Activated CD8-positive, alpha-beta memory T cell treated with anti-CD3 and anti-CD28 coated beads for 24 hours (primary cell): ENCODE measurements around the gene LTBP2.

Experiments
- DNase-seq: peaks from one replicate; pipeline ENCODE4 v3.0.0-alpha.2; 2020

The LTBP2 gene

DNA sequence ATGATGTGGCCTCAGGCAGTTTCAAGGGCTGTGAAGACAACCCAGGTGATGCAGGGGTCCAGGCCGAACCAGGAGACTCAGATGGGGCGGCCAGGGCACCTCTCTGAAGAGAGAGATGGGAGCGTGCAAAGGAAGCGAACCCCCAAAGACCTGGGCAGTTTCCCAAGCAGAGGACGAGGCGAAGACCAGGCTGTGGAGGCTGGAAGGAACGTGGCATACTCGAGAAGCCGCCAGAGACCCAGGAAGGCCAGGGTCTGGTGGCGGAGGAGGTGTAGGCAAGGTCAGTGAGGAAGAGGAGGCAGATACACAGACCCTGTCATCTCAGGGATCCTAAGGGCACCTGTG is 24.7 kb downstream of the LTBP2 start:
- no peak for DNase-seq

DNA sequence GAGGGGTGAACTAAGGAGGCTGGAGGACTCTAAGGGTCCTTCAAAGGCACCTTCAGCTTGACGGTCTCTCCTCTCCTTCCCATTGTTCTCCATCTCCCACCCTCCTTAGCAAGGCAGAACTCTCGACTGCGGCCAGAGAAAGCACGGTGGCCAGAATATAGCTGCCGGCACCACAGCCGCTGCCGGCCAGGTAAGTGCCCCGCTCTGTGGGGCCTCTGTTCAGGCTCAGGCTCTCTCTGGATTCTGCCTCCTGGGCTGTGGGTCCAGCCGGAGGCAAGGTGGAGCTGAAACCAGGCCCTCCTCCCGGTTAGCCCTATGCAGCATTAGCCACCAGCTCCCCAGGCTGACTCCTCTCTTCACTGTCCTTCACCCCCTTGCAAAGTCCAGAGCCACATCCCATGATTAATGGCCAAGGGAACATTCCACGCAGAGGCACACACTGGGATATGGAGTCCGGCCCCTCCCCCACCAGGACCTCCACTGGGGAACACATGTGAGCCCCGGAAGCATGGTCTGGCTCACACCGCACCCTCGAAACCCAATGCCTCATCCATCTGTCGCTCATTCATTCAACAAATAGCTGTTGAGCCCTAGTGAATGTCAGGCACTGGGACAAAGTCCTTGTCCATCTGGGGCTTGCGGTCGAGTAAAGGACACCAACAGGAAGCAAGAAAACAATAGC is 25.2 kb downstream of the LTBP2 start:
- no peak for DNase-seq

DNA sequence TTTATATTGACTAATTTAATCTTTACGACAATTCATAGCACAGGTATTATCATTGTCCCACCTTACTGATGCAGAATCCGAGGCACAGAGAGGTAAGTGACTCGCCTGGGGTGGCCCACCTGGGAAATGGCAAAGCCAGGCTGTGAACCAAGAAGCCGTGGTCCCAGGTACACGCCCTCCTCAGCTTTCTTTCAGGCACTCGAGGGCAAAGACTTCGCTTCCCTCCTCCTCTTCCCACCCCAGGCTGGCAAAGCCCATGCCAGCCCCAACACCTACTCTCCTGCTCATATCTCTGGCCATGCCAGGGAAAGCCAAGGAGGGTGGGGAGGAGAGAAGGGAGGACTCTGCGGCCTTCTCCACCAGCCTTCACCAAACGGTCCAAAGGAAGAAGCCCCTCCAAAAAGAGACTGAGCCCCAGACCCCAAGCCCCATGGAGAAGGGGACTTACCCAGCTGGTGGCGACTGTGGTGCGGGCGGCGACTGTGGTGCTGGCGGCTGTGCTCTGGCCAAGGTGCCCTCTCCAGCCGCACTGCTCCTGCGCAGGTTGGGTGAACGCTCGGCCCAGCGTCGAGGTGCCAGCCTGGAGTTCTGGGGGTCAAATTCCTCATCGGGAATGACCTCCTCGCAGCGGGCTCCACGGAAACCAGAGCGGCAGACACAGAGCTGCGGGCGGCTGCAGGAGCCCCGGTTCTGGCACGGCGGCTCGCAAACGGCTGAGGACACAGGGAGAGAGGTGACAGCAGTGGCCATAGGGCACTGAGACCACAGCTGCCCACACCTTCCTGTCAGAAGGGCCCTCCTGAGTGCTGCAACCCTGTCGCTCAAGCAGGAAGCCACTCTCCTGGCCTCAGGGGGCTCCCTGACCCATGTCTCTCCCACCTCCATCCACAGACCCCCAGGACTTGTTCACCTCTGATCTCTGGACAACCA is 26.4 kb downstream of the LTBP2 start:
- DNase-seq, result no peak

DNA sequence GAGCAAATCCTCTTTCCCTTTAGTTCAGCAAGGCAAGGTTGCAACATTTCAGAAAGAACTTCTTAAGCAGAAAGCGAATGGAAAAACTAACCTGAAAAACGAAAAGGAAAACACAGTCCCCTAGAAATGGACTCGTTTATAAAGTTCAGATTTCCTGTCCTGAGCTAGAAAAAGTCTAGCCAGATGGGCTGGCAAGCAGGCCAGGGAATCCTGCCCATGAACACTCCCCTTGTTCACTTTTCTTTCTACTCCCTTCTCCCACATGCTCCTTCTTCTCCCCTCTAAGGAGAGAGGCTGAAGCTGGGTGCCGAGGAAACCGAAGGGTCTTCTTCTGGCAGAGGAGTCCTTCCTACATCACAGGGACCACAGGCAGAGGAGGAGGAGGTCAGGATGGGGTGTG is 27.1 kb downstream of the LTBP2 start:
- DNase-seq, result no peak

DNA sequence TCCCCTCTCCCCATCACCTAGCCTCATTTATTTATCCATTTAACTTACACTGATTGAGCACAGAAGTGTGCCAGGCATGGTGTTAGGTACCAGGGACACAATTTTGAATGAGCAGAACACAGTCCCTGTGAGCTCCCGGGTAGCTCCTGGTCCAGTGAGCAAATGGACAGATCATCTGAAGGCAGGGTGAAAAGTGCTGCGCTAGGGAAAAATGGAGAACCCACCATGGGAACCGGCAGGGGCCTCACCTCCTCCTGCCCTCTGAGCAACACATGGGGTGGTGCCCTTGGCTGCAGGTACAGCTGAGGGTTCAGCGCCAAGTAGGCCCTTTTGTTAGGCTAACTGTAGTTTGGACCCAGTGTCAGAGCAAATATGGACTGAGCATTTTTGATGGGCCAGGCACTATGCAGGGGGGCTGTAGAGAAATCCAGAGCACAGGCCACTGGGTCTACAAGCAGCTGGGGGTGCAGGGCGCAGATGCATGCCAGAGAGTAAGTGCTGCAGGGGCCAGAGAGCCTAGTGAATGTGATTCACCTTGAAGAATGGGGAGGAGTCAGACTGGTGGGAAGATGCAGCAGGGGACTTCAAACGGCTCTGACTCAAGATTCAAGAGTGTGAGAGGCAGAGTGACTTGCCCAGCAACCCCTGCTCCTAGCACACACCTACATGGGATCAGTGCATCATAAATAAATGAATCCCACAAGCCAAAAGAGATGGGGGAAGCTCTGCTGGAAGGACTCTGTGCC is 28.2 kb downstream of the LTBP2 start:
- no peak for DNase-seq

DNA sequence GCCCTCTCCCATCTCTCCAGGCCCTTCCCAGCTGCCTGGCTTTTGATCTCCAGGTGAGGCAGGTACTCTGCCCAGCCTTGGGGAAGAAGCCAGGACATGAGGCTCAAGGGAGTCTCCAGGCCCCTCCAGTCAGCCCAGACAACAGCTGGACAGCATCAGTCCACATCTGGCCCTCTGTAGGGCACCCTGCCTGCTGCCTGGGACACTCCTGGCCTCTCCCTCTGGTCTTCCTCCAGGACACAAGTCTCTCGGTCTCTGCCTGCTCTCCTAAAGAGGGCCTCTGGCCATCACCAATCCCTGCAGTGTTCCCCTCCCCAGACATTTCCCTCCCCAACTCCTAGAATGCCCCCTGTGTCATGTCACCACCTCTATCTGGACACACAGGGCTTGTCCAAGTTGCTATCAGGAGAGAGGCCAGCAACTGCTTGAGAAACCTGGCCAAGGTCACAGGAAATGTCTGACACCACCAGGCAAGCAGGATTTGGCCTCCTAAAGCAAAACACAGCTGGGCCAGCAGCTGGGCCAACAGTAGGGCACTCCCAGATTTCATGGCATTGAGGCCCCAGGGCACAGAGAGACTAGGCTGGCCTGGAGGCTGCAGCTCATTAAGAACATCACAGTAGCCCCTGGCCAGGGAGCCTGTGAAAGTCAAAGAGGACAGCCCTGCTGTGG is 29.0 kb downstream of the LTBP2 start:
- DNase-seq, result no peak

DNA sequence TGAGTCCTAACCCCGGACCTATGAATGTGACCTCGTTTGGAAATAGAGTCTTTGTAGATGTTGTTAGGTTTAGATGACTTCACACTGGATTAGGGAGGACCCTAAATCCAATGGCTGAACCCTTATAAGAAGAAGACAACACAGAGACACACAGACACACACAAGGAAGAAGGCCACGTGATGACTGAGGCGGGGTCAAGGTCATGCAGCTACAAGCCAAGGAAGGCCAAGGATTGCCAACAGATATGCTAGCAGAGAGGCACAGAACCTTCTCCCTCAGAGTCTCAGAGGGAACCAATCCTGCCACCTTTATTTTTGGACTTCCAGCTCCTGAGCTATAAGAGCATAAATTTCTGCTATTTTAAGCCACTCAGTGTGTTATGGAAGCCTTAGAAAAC is 31.8 kb downstream of the LTBP2 start:
- DNase-seq, result no peak

DNA sequence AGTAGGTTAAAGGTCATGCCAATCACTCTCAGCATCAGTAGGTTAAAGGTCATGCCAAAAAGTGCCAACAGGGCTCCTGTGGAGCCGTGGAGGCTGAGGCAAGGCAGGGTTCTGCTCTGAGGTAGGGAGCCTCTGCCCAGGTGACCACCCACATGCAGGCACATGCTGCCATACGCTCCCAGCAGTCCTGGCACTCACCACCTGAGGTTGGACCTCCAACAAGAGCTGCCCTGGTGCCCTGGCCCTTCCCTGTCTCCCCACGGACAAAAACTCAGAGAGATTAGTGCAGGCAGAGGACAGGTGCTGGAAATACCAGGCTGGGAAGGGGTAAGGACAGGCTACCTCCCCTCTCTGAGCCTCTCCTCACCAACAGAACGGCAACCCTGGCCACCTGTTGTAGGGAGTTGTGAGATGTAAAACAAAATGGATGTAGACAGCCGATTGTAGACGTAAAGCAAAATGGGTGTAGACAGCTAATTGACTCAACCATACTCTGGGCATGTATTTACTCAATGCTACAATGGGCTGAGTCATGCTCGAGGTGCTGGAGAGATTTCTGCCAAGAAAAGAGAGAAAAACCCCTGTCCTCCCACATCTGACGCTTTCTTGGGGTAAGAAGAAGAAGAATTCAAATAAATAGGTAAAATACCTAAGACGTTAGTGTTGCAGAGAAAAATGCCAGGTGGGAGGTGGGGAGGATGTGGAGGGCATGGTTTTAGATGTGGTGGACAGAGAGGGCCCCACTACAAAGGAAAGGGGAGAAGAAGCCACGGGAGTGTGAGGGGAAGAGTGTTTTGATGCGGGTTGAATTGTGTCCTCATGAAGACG is 32.4 kb downstream of the LTBP2 start:
- DNase-seq, result no peak

DNA sequence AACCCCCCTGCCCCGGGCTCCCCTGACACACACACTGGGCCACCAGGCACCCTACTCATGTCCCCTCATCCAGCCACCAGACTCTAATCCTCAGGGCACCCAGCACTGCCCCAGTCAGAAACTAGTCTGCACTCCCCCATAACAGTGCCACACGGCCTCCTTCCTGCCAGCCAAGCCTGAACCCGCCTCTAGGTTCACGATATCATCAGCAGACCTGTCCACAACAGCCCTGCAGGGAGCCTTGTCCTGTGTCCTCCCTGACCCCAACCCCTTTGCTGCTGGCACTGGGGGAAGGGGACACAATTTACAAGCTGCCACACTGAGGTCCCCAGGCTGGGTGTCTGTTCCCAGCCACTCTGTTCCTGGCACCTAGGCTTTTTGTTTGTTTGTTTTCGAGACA is 33.6 kb downstream of the LTBP2 start:
- DNase-seq, result no peak

DNA sequence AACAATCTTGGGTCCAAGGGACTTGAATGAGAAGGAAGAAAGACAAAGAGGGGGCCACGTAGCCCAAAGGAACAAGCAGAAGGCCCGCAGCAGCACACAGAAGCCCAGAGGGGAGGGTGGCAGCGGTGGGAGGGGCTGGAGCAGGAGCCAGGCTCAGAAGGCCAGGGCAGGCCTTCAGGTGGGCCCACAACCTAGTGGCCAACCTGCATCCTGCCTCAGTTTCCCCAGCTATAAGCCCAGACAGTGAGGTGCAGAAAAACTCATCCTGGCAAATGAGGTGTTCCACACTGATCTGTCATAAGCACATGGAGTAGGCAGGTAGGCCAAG is 34.1 kb downstream of the LTBP2 start:
- no peak for DNase-seq

DNA sequence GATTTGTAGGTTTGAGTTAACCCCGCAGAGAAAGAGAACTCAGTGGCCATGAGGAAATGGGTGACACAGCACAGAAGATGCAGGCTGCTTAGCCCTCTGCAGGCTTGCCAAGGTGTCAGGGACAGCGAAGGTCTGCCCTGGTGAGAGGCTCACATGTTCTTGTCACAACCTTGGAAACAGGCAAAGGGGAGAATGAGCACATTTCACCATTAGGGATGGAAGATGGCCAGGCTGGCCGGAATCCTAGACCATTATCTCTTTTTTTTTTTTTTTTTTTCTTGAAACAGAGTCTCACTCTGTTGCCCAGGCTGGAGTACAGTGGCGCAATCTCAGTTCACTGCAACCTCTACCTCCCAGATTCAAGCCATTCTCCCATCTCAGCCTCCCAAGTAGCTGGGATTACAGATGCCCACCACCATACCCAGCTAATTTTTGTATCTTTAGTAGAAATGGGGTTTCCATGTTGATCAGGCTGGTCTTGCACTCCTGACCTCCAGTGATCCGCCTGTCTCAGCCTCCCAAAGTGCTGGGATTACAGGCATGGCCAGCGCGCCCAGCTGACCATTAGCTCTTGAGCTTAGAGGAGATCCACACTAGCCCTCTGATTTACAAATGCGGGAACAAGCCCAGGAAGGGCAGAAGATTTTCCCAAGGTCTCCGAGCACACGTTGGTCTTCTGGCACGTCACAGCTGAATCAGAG is 34.6 kb downstream of the LTBP2 start:
- no peak for DNase-seq

DNA sequence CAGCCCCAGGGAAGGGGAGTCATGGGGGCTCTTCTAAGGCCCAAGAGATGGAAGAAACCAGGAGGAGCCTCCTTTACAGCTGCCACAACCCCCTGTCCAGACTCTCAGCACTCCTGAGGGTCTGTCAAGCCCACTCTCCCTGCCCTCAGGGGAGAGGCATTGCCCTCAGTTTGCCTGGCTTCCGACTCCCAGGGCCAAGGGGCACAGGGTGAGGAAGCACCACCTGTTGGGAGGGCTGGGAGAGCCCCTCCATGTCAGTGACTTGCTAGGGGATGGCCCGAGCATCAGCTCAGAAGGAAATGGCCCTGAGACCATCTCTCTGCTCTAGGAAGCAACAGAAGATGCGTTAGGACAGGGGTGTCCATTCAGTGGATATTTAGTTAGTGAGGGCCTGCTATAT is 36.1 kb downstream of the LTBP2 start:
- DNase-seq, result no peak

DNA sequence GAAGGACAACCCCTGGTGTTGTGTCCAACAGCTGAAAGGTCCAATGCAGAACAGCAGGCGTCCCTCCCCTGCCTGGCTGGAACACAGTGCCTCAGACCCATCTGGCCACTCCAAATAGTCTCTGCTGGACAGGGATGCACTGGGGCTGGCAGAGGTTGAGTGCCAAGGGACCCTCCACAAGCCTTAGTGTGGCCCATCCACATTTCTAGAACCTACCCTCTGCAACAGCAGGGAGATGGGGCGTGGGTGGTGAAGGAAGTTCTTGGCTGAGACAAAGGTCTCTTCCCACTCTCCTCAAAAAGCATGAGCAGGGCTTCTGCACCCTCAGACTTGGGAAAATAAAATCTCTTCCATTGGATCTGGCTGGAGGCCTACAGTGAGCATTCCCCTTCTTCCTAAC is 36.5 kb downstream of the LTBP2 start:
- no peak for DNase-seq

DNA sequence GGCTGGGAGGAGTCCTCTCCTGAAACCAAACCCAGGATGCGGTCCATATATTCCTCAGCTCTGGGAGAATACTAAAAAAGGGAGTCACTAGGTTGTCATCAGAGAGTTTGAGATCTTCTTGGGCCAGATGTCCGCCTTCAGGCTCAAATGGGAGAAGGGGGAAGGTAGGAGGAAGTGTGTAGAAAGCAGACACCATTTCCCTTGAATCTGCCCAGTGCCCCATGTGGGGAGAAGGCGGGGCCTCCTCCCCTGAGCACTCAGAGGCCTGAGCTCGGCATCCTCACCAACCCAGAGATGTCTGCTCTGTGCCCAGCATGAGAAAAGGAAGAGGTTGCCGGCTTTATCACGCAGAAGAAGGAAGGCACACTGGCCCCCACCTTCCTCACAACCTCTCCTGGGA is 37.3 kb downstream of the LTBP2 start:
- DNase-seq, result no peak

DNA sequence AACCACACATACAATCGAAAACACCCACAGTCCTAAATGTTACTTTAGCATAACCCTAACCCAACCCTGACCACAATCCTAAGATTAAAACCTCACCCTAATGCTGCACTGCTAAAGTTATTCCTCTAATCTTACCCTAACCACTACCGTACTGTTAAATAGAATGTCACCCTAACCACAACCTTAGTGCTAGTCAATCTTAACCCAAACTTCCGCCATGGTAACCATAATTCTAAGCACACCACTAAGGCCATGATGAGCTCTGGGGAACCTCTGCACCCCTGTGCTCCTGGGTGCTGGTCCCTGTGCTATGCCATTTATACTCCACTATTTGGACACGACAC is 38.0 kb downstream of the LTBP2 start:
- no peak for DNase-seq

DNA sequence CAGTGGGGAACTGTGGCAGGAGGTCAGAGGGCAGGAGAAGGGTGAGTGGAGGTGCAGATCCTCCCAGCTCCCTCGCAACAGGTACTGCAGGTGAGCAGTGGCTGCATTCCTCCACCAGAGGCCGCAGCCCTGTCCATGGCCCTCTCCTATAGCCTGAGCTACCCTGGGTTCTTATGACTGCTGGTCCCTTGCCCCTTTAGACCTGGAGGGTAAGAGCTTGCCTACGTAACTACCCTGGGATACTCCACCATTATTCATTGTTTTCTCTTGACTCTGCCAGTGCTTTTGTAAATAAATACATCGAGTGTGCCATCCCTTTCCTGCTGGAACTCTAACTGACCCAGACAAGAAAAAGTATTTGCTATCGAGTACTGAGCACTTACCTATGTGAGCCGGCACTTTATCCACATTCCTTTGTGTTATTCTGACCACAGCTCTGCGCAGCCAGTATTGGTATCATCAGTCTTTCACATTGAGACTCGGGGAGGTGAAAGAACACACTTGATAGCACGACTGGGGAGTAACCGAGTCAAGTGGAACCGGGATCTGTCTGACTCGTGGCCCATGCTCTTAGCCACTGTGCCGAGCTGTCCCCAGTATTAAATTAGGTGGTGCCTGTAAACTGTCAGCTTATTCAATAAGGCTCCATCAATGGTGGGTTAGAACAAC is 38.5 kb downstream of the LTBP2 start:
- no peak for DNase-seq

DNA sequence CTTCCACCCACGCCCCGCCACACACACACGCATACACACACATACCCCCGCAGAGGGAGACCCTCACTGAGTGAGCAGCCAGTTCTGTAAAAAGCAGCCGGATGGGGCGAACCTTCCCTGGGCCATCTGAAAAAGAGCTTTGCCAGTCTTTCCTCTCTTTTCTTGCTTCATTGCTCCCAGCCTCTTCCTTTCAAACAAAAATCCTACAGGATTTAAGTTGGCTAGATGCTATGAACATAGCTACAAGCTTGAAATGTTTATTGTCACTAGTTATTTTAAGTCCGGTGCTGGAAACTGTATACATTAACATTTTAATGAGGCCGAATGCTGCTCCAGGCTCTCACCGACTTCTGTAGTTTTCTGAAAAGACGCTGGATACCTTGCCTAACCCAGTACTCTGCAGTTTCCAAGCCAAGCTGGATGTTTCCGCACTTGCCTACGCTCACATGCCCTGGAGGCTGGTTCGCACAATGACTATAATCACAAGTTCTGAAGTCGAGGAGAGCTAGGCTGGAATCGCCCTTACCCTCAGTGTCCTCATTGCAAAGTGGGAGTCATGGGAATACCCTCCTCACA is 39.2 kb downstream of the LTBP2 start:
- no peak for DNase-seq

DNA sequence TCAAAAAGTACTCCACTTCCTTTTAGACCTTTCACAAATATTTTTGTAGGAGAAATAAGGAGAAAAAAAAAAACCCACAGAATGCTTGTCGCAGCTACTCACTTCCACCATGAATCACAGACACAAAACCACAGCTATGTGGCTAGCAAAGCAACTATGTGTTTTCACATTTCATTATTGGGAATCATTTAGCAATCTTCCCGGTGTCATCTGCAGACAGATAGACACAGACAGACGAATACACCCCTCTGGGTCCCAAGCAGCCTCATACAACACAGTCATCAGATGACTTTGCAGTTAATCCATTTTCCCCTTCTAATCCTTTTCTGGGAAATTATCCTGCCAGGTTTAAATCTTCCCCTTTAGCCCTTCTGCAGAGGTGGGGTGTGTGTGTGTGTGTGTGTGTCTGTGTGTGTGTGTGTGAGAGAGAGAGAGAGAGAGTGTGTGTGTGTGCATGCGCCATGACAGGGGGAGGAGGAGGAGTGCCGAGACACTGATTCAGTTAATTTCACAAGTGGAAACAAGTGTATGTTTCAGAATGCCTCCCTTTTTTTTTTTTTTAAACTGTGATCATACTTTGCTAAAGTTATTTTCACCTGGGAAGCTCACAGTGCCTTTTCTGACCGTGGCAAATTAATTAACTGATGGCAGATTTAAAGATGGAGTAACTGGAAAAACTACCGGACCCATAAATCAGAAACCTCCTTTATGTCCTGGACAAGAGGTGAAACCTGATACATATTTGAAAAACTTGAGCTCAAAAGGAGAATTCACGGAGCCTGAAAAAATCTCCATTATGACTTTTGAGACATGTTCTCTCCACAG is 39.9 kb downstream of the LTBP2 start:
- no peak for DNase-seq

DNA sequence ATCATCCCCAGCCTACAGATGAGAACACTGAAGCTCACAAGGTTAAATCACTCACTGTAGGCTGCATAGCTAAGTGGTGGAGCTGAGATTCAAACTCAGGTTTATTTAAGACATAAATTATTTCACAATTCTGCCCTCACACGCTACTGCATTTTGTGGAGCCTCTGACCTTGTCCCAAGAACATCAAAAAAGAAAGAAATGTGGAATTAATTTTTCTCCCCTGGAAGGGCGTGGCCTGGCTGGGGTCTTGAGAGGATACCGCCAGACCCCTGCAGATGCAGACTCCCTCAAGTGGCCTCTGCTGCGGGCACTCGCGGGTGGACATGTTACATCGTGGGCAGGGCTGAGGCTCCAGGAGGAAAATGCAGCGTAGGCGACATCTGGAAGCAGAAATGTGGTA is 40.6 kb downstream of the LTBP2 start:
- no peak for DNase-seq

DNA sequence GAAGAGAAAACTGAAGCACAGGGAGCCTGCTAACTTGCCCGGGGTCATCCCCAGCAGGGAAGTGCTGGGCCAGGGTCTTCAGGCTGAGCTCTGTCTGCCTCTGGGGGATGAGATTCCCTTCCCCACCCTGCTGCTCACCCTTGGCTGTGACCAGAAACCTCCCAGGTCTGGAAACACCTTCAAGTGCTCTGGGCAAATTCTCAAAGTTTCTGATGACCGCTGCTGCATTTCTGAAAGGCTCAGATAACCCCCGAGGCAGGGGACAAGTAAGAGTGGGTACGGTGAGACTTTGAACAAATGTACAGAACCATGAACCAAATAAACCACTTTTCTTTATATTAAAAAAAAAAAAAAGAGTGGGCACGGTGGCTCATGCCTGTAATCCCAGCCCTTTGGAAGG is 41.3 kb downstream of the LTBP2 start:
- no peak for DNase-seq
